ENCODE measurements around the gene KCNS3.
A peak's percentile ranks its signal among the peaks of the same experiment; 100 is the strongest.

Gene KCNS3, protein sequence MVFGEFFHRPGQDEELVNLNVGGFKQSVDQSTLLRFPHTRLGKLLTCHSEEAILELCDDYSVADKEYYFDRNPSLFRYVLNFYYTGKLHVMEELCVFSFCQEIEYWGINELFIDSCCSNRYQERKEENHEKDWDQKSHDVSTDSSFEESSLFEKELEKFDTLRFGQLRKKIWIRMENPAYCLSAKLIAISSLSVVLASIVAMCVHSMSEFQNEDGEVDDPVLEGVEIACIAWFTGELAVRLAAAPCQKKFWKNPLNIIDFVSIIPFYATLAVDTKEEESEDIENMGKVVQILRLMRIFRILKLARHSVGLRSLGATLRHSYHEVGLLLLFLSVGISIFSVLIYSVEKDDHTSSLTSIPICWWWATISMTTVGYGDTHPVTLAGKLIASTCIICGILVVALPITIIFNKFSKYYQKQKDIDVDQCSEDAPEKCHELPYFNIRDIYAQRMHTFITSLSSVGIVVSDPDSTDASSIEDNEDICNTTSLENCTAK

DNA sequence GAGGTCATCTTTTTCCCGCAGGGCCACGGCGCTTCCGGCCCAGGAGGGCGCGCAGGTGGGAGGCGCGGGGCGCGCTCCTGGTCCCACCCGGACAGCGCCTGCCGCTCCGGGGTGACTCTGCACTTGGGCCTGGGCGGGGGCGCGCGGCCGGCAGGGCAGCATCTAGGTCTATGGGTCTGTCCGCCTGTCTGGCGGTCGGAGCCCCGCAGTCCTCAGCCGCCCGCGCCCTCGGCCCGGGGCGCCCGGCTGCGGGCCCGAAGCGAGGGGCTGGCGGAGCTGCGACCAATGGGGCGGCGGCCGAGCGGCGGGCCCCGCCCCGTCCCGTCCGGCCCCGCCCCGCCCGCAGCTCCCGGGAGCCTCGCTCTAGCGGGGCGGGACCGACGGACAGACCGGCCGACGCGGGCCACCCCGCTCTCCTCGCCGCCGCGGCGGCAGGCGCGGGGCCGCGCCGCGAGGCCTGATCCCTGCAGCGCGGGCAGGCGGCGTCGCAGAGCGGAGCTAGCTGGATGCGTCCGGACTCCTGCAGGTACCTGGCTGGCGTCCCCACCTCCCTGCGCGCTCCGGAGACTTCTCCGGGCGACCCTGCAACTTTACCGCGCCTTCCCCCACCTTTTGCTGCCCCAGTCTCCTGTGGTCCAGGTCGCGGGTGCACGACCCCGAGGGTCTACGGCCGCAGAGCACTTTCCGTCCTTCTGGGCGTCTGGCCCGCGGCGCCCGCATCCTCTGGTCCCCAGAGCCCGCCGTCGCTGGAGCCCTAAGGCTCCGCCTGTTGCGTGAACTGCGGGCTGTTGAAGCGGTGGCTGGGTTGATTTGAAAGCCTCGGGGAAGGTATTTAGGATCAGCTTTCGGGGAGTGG is at the start of gene KCNS3:
KCNS3 (plus strand) TSS at position 387 of the 856 bp plus-strand sequence. CDS start 52,342 bp downstream, outside the sequence.
- DNase-seq (ENCODE audit: low spot score) = no peak

DNA sequence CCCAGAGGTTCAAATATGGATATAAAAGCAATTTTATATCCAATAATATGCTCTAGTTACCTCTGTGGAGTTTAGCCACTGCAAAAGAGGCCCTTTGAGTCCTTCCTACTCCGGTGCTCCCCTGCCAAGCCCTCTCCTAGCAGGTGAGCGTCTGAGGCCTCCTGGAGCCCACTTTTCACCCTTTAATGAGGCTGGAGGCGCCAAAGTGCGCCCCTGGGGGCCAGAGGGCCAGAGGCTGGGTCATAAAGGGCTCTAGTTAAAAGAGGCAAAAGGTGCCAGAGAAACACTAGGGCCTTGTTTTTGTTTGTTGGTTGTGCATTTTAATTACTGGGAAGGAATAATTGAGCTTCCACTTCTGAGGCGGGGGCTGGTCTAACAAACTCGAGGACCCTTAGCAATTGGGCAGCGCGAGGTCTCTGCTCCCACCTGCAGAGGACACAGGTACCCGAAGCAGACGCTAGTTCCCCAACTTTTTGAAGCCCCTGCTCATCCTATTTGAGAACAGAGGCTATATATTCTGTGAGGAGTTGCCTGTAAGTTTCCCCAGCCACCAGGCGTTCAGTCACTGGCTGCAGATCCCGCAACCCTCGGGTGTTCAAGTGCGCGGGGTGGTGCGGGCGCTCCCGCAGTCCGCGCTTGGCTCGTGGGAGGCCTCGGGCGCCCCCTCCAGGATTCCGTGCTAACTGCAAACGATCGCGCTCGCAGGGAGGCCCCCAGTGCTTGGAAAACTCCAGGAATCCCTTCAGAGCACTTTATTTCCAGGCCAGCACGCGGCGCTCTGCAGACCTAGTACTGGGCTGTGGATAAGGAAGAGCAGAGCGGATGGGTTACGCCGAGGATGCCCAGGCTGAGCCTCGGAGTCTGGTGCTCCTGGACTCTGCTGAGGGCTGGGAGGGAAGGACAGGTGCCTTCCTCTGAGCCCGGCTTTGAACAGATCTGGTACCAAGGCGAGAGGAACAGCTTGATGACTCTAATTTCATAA is 48.1 kb upstream of the KCNS3 start:
- DNase-seq (ENCODE audit: low spot score) = peak; percentile 55

DNA sequence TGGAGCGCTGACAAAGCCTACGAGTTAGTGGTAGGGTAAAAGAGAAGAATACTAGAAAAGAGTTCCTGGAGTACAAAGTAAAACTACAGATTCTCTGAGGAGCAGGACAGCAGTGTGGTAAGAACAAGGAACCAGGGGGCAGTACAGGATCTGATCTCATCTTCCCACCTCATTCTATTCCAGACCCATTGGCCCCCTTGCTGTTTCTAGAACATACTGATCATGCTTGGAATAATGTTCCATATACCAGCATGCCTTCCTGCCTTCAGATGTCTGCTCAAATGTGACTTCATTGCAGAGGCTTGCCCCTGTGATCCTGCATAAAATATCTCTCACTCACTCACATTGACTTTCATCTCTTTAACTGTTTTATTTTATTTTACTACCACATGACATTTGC is 43.0 kb upstream of the KCNS3 start:
- DNase-seq (ENCODE audit: low spot score) = no peak

DNA sequence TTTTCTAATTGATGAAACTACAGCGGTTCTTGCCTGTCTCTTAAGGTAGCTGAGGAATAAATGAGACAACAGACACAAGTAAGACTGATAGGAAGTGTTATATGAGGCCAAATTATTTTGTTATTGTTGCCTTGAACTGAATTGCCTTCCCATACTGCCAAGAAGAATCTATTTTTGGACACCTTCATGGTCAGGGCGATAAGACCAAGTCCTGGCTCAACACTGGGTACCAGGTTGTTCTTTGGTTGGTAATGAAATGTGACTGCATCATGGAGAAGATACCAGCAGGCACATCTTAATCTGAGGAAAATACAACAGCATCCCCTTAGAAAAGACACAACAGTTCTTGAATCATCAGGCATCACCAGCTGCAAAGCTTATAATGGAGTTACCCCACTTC is 38.5 kb upstream of the KCNS3 start:
- DNase-seq (ENCODE audit: low spot score) = no peak

DNA sequence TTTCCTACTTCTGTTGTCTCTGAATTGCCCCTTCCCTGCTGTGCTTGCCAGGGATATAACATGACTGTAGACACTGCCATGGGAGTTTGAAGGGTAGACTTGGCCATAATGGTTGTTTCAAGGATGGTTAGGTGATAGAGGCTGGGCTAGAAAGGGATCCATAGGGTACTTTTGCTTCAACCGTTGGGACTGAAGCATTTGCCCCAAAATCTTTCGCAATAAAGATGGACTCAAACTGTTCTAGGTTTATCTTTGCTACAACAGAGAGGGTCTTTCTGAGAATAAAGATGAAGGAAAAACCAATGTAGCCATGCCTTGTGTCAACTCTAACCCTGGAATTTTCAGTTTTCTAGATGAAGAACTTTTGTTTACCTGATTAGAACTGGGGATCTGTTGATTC is 35.0 kb upstream of the KCNS3 start:
- no peak for DNase-seq (ENCODE audit: low spot score)

DNA sequence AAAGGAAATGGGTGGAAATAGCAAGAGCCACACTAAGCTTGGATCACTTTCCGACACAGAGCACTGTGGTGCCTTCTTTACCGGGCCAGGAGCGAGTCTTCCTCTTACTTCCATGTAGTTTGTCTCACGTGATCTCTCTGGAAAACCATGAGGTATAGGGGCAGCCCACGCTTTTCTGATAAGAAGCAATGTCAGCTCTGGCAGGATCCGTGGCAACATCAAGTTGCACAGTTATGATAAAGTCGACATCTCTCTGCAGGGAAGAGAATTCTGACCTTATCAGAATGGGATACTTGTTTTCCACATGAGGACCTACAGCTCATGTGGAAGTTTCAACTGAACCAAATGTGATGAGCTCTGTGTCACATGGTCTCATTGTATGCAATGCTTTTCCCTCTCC is 32.7 kb upstream of the KCNS3 start:
- DNase-seq (ENCODE audit: low spot score) = no peak

DNA sequence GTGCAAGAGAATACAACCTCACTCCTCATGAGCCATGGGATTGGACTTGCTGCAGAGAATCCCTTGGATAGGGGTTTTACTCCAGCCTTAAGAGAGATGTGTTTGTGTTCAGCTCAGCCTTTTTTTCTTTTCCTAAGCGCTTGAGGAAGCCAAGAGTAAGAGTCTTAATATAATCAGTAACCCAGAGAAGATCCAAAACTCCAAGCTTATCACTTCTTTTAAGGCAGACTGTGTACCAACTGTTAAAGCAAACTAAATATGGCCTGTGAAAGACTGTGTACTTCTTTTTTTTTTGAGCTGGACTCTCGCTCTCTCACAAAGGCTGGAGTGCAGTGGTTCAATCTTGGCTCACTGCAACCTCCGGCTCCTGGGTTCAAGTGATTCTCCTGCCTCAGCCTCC is 31.8 kb upstream of the KCNS3 start:
- DNase-seq (ENCODE audit: low spot score) = no peak

DNA sequence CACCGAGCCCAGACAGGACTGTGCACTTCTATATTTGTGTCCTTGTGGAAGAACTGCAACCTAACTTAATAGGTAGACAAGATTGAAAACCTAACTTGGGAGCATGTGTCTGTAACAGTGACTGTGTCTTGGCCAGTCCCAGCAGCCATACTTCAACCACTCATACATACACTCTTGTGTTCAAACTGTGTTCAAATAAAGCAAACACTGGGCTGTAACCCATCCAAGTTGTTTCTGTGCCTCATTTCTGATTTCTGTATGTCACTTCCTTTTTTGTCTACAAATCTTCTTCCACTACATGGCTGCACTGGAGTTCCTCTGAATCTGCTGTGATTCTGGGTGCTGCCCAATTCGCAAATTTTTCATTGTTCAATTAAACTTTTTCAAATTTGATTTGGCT is 31.2 kb upstream of the KCNS3 start:
- no peak for DNase-seq (ENCODE audit: low spot score)

DNA sequence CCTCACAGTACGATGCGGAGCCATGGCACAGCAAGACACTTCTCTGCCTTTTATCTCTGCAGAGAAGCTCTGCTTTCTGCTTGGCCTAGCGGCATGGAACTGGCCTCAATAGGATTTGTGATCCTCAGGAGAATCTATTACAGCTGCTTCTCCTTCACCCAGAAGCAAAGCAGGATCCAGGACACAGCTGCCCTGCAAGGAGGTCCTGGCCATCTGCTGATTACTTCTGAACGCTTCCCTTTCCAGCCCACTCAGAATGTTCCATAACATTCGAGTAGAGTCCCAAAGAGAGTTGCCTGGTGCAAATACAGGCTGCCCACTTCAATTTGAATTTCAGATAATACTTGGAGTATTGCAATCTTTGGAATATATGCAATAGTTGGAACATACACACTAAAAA is 29.2 kb upstream of the KCNS3 start:
- no peak for DNase-seq (ENCODE audit: low spot score)

DNA sequence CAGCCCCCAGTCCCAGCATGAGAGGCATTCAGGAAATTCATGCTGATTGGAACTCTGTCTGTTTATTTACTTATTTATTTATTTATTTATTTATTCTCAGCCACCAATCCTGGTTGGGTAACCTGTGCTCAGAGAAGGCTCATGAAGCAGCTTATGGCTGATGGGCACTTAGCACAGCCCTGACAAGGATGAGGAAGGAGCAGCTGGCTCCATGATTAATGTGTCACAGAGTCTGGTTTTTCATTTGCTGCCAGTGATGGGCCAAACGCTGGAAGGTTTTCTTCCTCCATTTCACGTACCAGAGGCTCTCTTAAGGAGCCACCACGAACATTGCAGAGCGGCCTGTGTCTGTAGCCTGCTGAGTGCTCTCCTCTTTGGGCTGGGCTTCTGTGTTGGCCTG is 28.3 kb upstream of the KCNS3 start:
- no peak for DNase-seq (ENCODE audit: low spot score)

DNA sequence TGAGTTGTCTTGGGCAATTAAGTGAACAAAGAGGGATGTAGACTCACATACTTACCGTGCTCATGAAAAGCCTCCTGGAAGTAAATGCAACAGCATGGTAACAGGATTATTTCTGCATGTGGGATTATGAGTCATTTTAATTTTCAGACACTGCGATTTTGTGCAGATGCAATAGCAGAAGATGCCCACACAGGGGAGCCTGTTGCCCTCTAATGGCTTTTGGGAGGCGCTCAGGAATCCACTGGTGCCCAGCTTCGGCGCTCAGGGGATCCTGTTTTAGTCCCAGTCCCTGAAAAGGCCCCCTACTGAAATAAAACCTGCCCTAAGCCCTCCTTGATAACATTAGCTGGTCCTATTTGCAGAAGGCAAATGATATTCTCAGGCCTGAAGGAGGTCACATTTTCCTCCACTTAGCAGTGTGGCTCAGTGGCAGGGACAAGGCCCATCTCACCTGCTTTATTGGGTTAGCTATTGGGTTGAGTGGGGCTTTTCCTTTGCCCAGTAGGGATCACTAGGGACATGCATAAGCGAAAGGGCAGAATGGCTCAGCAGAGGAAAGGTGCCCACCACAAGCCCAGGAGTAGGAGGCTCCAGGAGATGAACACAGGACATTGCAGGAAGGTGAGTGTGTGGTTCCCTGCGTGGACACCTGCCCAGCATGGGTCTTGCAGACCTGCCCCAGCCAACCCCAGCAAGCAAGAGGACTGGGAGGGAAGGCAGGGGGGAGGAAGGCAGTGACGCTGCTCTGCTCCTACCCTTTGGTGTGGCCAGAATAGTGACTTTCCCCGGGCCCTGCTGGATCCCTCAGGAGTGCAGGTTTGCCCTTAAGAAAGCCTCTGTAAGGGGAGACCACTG is 26.5 kb upstream of the KCNS3 start:
- peak; percentile 70 for DNase-seq (ENCODE audit: low spot score)

DNA sequence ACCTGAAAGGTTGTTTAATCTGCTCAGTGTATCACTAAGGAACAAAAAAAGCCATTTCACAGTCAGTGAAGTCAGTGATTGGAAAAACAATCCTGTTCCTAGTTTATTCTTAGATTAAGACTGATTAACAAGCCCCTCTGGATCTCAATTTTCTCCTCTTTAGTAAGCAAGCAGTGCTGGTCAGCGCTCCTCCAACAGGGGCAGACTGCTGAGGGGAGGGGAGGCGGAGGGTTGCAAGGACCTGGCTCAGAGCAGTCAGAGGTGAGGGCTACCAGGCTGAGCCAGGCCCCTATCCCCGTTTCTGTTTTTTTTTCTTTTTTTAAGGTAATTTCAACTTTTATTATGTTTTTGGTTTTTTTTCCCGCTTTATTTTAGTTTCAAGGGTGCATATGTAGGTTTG is 24.7 kb upstream of the KCNS3 start:
- no peak for DNase-seq (ENCODE audit: low spot score)

DNA sequence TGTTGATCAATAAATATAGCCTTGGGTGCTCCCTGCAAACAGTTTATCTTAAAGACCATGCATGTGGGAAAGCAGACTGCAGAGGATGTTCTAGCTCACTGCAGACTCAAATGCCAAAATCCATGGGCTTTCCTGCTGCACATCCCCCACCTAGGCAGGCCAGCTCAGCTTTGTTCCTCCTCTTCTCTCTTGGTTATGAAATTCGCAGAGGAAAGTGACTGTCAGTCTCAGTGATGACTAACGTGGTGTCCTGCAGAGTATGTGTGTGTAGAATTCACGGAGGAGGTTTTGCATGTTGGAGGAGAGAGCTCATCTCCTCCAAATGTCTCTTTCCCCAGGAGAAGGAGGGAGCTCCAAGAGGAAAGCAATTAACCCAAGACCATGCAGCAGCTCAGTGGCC is 21.4 kb upstream of the KCNS3 start:
- DNase-seq (ENCODE audit: low spot score) = no peak

DNA sequence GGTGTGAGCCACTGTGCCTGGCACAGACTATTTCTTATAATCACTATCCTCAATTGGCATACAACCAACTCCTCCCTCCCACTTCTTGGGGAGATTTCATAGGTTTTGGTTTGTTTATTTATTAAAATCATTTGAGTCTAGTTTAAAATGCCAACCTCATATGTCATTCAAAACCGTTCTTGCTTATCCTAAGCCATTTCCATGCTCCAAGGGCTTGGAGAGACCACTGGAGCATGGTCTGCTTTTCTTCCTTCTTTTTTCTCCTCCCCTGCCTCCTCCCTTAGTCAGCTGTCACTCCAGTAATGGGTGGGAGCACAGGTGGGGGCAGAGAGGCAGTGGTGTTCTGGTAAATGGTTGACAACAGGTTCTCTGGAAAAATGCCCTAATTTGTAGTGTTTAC is 20.4 kb upstream of the KCNS3 start:
- no peak for DNase-seq (ENCODE audit: low spot score)

DNA sequence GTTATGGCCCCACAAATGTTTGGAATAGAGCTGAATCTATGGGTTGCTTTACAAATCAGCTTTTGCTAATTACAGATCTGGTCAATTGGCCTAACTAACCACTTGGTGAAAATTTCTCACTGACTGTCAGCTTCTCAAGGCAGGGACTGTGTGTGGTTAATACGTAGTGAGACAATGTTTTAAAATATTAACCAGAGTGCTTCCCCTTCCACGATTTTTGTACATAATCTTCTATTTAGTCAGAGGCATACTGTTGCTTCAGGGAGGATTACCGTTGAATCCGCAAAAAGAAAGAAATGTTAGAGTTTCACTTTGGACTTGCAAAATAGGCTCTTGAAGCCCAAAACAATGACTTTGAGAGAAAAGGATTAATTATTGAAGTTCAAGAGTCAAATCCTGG is 14.9 kb upstream of the KCNS3 start:
- no peak for DNase-seq (ENCODE audit: low spot score)

DNA sequence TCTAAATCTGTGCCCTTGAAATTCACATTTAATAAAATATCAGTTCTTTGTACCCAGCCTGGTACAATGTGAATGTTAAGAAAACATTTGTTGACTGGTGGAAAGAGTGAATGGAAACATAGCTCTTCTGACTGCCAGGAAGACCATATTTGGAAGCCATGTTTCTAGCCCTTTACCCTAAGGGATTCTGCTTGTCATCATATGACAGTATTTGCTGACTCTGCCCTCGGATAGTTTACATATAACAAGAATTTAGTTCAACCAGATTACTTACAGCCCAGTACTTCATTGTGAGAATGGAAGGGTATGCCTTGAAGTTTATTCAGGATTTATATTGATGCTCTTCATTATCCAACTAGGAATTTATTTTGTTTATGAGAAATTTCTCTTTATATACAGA is 13.8 kb upstream of the KCNS3 start:
- no peak for DNase-seq (ENCODE audit: low spot score)

DNA sequence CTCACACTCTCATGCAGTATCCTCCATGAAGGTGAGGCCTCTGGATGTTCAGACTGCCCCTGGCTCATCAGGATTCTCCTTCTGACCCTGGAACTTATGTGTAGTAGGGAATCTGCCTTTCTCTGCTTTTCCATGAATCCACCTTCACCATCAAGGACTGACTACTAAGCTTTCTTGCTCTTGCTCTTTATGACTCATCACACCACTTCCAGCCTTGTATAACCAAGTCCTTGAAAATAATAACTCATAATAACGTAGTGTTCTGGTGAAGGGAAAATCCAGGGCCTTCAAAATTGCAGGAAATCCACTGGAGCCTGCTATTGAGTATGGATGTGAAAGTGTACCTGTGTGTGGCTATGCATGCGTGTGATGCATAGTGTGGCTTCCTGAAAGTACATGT is 11.3 kb upstream of the KCNS3 start:
- no peak for DNase-seq (ENCODE audit: low spot score)

DNA sequence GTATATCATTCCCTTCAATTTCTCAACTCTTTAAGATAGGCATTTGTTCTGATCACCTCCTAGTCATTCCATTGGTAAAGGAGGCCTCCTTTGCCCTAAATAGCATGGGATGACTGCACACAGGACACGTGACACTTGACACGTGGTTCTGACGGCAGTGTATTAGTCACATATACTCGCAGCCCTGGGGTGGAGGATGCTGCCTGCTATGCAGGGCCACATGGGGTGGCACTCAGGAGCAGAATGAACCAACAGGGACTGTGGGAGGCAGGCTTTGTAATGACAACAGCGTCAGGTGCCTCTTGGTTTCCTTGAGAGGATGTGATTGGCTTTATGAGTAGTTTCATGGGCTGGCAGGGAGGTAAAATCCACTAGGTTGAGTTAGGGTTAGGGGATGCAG is 9.3 kb upstream of the KCNS3 start:
- no peak for DNase-seq (ENCODE audit: low spot score)

DNA sequence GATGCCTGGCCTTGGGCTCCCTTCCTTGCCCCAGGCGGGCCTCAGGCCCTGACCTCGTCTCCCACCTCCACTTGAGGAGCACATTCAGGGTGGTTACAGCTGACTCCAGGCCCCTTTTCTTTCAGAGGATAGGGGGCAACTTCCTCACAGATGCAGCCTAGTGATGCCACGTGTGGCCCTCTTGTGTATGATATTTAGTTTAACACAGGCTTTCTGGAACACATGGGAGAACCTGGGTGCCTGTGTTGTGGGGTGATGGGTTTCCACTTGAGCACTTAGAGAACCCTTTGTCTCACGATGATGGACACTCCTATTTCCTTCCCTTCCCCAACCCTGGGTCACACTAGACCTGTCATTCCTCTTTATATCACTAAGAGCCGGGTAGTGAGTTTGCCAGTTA is 6.8 kb upstream of the KCNS3 start:
- no peak for DNase-seq (ENCODE audit: low spot score)

DNA sequence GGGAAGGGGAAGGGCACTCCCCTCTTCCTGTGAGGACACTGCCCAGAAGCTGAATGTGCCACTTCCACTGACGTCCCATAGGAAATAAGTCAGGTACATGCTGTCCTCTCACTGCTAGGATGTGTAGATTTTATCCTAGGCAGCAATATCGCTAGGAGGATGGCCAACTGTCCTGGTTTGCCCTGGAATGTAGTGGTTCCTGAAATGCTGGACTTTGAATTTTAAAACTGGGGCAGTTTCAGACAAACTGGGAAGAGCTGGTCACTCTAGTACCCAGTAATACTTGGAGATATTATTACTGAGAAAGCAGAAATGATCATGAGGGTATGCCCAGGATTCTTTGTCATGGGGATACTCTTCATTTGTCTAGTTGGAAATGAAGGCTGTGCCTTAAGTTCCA is 5.4 kb upstream of the KCNS3 start:
- DNase-seq (ENCODE audit: low spot score) = no peak

DNA sequence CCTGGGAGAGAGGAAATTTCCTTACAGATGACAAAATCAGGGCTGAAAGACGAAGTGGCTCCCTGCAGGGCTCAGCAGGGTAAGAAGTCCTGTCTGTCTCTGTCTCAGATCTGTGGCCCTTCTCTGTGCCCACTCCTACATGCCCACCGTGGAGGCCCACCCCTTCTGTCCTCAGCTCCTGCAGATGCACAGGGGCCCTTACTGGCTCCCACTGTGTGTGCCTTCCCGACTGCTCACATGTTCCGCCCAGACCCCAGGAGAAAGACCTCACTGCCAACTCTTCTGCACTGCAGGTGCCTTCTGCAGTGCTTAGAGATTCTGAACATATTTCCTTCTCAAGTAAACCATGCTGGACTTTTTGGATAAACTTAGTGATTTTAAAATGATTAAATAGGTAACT is 1.9 kb upstream of the KCNS3 start:
- DNase-seq (ENCODE audit: low spot score) = no peak

All from NAMALWA (cell line).